Measurements from ENCODE around the gene KIF4B.
"Not testable (repeated sequence)": the region's sequence is repeated elsewhere in the genome, so short reads cannot be mapped to it uniquely, and the experiment has no call there.

GRCh38 chr5:155034145-155034744 lies 20.7 kb downstream of the KIF4B start:
- TF ChIP-seq CTCF (IDR thresholded peaks at IDR 0.05); ZFX (IDR thresholded peaks at IDR 0.05; ENCODE audit: borderline replicate concordance): not testable (repeated sequence)

All from 22Rv1 (cell line).